OCI-M2 (cell line): ENCODE data around the gene RNF220.

Source experiments
- DNase-seq: peaks from one replicate; lab custom pipeline; 2025; ENCODE audit not compliant: unreplicated experiment; lab: John Stamatoyannopoulos, UW

RNF220 gene

GRCh38 chr1:44572572-44572879 is 167.5 kb downstream of the RNF220 start:
- no peak for DNase-seq

- DNase-seq, result no peak
These were observed 170.3 kb downstream of the RNF220 start for GRCh38 chr1:44575396-44575795.

- DNase-seq, result no peak
These were observed 171.5 kb downstream of the RNF220 start for GRCh38 chr1:44576456-44577150.

GRCh38 chr1:44581205-44581604 is 176.2 kb downstream of the RNF220 start:
- DNase-seq, result no peak

- no peak for DNase-seq
These were observed 179.1 kb downstream of the RNF220 start for GRCh38 chr1:44584167-44584566.

- no peak for DNase-seq
These were observed 180.4 kb downstream of the RNF220 start for GRCh38 chr1:44585315-44585920.

GRCh38 chr1:44587796-44588460 is 182.9 kb downstream of the RNF220 start:
- DNase-seq, result no peak

- DNase-seq, result no peak
These were observed 183.6 kb downstream of the RNF220 start for GRCh38 chr1:44588551-44589210.

GRCh38 chr1:44590475-44590874 is 185.4 kb downstream of the RNF220 start:
- DNase-seq, result no peak

GRCh38 chr1:44591381-44591780 is 186.3 kb downstream of the RNF220 start:
- no peak for DNase-seq

GRCh38 chr1:44592208-44593145 is 187.4 kb downstream of the RNF220 start:
- no peak for DNase-seq

- no peak for DNase-seq
These were observed 189.3 kb downstream of the RNF220 start for GRCh38 chr1:44594353-44594752.

GRCh38 chr1:44594871-44595735 is 190.0 kb downstream of the RNF220 start:
- DNase-seq, result no peak

- no peak for DNase-seq
These were observed 191.5 kb downstream of the RNF220 start for GRCh38 chr1:44596511-44596910.

- DNase-seq, result no peak
These were observed 193.1 kb downstream of the RNF220 start for GRCh38 chr1:44598167-44598566.

GRCh38 chr1:44602634-44603628 is 197.9 kb downstream of the RNF220 start:
- DNase-seq, result no peak

GRCh38 chr1:44603718-44604117 is 198.7 kb downstream of the RNF220 start:
- DNase-seq, result no peak

GRCh38 chr1:44604157-44604955 is 199.3 kb downstream of the RNF220 start:
- no peak for DNase-seq
